ENCODE measurements around the gene NDUFS6. TPM values are rescaled to one million over a fixed set of nuclear protein-coding genes. Genes with fewer than 3 reads are reported as not detected.

NDUFS6 gene
- total and polyA plus RNA-seq, 2 donors (not counting 1 experiment from before 2014, with no cell fraction given), result 21.8 to 68.5 TPM

DNA sequence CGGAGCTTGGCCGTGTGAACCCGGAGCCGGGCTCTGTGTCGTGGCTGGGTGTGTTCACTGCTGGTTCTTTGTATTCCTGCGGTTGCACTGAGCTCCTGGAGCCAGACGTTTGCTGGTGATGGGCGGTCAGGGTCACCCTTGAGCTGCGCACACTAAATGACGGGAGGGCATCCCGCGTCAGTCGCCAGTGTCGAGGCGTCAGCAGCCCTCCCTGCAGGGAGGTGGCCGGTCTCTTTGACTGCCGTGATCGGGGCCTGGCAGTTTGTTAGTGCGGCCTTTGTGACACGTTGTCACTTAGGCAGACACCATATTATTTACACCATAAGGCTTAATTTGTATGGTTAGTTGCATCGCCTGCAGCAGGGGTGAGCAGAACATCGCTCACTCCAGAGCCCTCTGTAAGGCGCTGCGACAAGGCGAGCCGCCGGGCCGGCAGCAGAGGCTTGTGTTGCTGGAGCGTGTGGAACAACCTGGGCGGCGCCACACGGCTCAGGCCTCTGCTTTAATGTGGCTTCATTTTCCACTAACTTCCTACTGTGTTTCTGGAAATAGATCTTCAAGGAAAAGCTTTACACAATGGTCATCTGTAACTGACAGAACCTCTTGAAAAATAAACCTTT lies 8.3 kb downstream of the NDUFS6 start:
- H3K9me3 ChIP-seq (ENCODE audit: control insufficient read depth, insufficient read depth, low read depth, low read length), result no peaks in the 10 kb centered on the region
- H3K36me3 ChIP-seq (ENCODE audit: control insufficient read depth, insufficient read depth, low read length), result peaks cover 34% of the 10 kb centered on the region
- H3K27me3 ChIP-seq (ENCODE audit: control insufficient read depth, insufficient read depth, low read length), result no peaks in the 10 kb centered on the region
- H4K20me1 ChIP-seq (ENCODE audit: control insufficient read depth, extremely low read depth, insufficient read depth, low read length), result no peaks in the 10 kb centered on the region
- H3K27ac ChIP-seq (ENCODE audit: insufficient read depth, low read length), result no peak overlapping the region
- peaks cover 39% of the 10 kb centered on the region for H3K79me2 ChIP-seq (ENCODE audit: control insufficient read depth, insufficient read depth, low read length)
- TF ChIP-seq CTCF (conservative IDR thresholded peaks at IDR 0.05 in 1 of 2, IDR thresholded peaks at IDR 0.05 in 1 of 2; ENCODE audit: low read depth in 1 of 2, low read length in 2 of 2) (no peak), EZH2 (IDR thresholded peaks at IDR 0.05; ENCODE audit: low read length, missing control alignments) (no peak)
- DNase-seq (ENCODE audit: low read depth in 2 of 2), result no peak
- no peaks in the 10 kb centered on the region for H3K4me1 ChIP-seq (ENCODE audit: control insufficient read depth, extremely low read depth, insufficient read depth, low read length)
- no peak overlapping the region for H2AFZ ChIP-seq (ENCODE audit: low read length)
- H3K4me3 ChIP-seq (replicated peaks in 1 of 4; ENCODE audit: control extremely low read depth in 1 of 4, insufficient read depth in 1 of 4, low read depth in 3 of 4, low read length in 4 of 4), result no peak overlapping the region
- H3K4me2 ChIP-seq (ENCODE audit: extremely low read depth, insufficient read depth, low read length), result no peak overlapping the region
- H3K9ac ChIP-seq (ENCODE audit: insufficient read depth, low read length), result no peak overlapping the region

DNA sequence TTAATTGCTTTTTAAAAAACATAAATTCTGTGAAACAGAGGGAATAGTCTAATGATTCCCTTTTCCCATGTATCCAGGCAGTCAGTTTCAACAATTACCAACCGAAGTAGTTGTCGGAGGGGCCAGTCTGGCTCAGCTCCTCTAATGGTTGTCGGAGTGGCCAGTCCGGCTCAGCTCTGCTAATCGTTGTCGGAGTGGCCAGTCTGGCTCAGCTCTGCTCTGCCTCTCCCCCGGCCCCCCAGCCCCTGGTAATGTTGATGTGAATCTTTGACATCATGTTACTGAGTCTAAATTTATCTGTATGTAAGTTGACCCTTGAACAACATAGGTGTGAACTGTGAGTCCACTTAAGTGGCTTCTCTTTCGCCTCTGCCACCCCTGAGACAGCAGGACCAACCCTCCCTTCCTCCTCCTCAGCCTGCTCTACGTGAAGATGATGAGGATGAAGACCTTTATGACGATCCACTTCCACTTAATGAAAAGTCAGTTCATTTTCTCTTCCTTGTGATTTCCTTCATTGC lies 9.4 kb downstream of the NDUFS6 start:
- Histone ChIP-seq H3K4me1 (ENCODE audit: control insufficient read depth, extremely low read depth, insufficient read depth, low read length) (no peaks in the 10 kb centered on the region), H3K79me2 (ENCODE audit: control insufficient read depth, insufficient read depth, low read length) (peaks cover 33% of the 10 kb centered on the region), H2AFZ (ENCODE audit: low read length) (no peak overlapping the region), H4K20me1 (ENCODE audit: control insufficient read depth, extremely low read depth, insufficient read depth, low read length) (no peaks in the 10 kb centered on the region), H3K9me3 (ENCODE audit: control insufficient read depth, insufficient read depth, low read depth, low read length) (no peaks in the 10 kb centered on the region), H3K27ac (ENCODE audit: insufficient read depth, low read length) (no peak overlapping the region), H3K4me3 (replicated peaks in 1 of 4; ENCODE audit: control extremely low read depth in 1 of 4, insufficient read depth in 1 of 4, low read depth in 3 of 4, low read length in 4 of 4) (no peak overlapping the region), H3K27me3 (ENCODE audit: control insufficient read depth, insufficient read depth, low read length) (no peaks in the 10 kb centered on the region), H3K9ac (ENCODE audit: insufficient read depth, low read length) (no peak overlapping the region), H3K4me2 (ENCODE audit: extremely low read depth, insufficient read depth, low read length) (no peak overlapping the region), H3K36me3 (ENCODE audit: control insufficient read depth, insufficient read depth, low read length) (peaks cover 39% of the 10 kb centered on the region)
- TF ChIP-seq EZH2 (IDR thresholded peaks at IDR 0.05; ENCODE audit: low read length, missing control alignments) (no peak), CTCF (conservative IDR thresholded peaks at IDR 0.05 in 1 of 2, IDR thresholded peaks at IDR 0.05 in 1 of 2; ENCODE audit: low read depth in 1 of 2, low read length in 2 of 2) (no peak)
- DNase-seq (ENCODE audit: low read depth in 2 of 2), result no peak

DNA sequence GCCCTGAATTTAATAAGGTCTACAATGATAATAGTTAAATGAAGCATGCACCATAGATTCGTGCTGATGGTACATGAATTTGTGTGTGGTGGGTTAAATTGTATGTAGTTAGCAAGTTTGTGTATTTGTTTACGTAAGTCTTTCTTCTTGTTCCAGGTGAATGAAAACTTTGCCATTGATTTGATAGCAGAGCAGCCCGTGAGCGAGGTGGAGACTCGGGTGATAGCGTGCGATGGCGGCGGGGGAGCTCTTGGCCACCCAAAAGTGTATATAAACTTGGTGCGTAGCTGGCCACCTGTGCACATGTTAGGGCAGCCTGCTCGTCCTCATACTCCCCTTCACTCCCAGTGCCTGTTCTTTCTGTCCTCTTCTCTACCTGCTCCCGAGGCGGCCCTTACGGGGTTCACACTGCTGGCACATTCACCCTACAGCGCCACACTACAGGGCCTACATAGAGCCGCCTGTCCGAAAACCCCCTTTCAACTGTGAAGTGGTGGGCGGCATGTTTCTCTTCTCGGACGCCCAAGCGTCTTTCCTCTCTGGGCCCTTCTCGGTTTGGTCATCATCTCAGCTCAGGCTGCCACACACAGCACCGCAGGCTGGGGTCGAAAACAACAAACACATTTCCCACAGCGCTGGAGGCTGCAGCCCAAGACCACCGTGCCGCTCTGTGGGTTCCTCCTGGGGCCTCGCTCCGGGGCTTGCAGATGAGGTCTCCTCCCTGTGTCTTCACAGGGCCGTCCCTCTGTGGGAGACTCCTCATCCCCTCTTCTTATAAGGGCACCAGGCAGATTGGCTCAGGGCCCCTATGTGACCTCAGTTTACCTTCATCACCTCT lies 13.2 kb downstream of the NDUFS6 start:
- no peaks in the 10 kb centered on the region for H3K9me3 ChIP-seq (ENCODE audit: control insufficient read depth, insufficient read depth, low read depth, low read length)
- H4K20me1 ChIP-seq (ENCODE audit: control insufficient read depth, extremely low read depth, insufficient read depth, low read length), result no peaks in the 10 kb centered on the region
- H3K27ac ChIP-seq (ENCODE audit: insufficient read depth, low read length), result no peak overlapping the region
- H2AFZ ChIP-seq (ENCODE audit: low read length), result no peak overlapping the region
- no peak for TF ChIP-seq CTCF (conservative IDR thresholded peaks at IDR 0.05 in 1 of 2, IDR thresholded peaks at IDR 0.05 in 1 of 2; ENCODE audit: low read depth in 1 of 2, low read length in 2 of 2)
- TF ChIP-seq EZH2 (IDR thresholded peaks at IDR 0.05; ENCODE audit: low read length, missing control alignments), result no peak
- H3K4me1 ChIP-seq (ENCODE audit: control insufficient read depth, extremely low read depth, insufficient read depth, low read length), result no peaks in the 10 kb centered on the region
- DNase-seq (ENCODE audit: low read depth in 2 of 2), result no peak
- peaks cover 25% of the 10 kb centered on the region for H3K36me3 ChIP-seq (ENCODE audit: control insufficient read depth, insufficient read depth, low read length)
- no peak overlapping the region for H3K9ac ChIP-seq (ENCODE audit: insufficient read depth, low read length)
- no peak overlapping the region for H3K4me2 ChIP-seq (ENCODE audit: extremely low read depth, insufficient read depth, low read length)
- H3K4me3 ChIP-seq (replicated peaks in 1 of 4; ENCODE audit: control extremely low read depth in 1 of 4, insufficient read depth in 1 of 4, low read depth in 3 of 4, low read length in 4 of 4), result no peak overlapping the region
- H3K27me3 ChIP-seq (ENCODE audit: control insufficient read depth, insufficient read depth, low read length), result no peaks in the 10 kb centered on the region
- H3K79me2 ChIP-seq (ENCODE audit: control insufficient read depth, insufficient read depth, low read length), result peaks cover 10% of the 10 kb centered on the region

All from fibroblast of lung (primary cell).